22Rv1 (cell line): ENCODE data around the gene KRTAP12-3.

ENCODE experiments used
- H3K27ac ChIP-seq: fragments of 450-650 bp; 2 replicates; pipeline ENCODE4 v1.5.1; 2017
- ZFX ChIP-seq: fragments of 450-650 bp; IDR thresholded peaks from 2 replicates; pipeline ENCODE4 v1.6.1; 2017; ENCODE audit warnings: antibody characterized with exemption, borderline replicate concordance
- TF ChIP-seq, protein P1 (sequence below): fragments of 450-650 bp; IDR thresholded peaks from 2 replicates; pipeline ENCODE4 v1.5.1; 2017; ENCODE audit warnings: mild to moderate bottlenecking

Gene KRTAP12-3

GRCh38 chr21:44614161-44614631 is 43.5 kb upstream of the KRTAP12-3 start:
- TF ChIP-seq, protein P1, sequence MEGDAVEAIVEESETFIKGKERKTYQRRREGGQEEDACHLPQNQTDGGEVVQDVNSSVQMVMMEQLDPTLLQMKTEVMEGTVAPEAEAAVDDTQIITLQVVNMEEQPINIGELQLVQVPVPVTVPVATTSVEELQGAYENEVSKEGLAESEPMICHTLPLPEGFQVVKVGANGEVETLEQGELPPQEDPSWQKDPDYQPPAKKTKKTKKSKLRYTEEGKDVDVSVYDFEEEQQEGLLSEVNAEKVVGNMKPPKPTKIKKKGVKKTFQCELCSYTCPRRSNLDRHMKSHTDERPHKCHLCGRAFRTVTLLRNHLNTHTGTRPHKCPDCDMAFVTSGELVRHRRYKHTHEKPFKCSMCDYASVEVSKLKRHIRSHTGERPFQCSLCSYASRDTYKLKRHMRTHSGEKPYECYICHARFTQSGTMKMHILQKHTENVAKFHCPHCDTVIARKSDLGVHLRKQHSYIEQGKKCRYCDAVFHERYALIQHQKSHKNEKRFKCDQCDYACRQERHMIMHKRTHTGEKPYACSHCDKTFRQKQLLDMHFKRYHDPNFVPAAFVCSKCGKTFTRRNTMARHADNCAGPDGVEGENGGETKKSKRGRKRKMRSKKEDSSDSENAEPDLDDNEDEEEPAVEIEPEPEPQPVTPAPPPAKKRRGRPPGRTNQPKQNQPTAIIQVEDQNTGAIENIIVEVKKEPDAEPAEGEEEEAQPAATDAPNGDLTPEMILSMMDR: no peak
- no peak for TF ChIP-seq ZFX

DNA sequence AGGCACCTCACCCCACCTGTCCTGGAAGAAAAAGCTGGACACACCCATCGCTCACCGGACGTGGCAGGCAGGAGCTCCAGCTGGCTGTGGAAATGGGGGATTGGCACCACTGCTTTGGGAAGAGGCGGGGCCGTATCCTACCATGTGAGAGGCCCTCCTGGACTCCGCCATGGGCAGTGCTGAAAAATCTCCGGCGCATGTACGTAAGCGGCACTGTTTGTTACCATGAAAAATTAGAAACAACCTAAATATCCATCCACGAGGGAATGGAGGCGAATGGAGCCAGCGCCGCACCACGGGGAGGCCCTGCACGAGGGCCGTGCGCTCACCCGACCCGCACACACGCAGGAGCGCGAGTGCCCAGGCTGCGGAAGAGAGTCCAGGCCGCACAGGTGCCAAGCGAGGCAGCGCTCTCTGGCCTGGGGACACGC is 42.8 kb upstream of the KRTAP12-3 start:
- no peak for TF ChIP-seq ZFX
- TF ChIP-seq, protein P1: no peak
- H3K27ac ChIP-seq: no peak overlapping the region

More at GRCh38 chr21:44614161-44614631, 43.5 kb upstream of the KRTAP12-3 start:
- no peak overlapping the region for H3K27ac ChIP-seq

GRCh38 chr21:44615466-44615865 is 42.3 kb upstream of the KRTAP12-3 start:
- no peak overlapping the region for H3K27ac ChIP-seq
- TF ChIP-seq, protein P1: no peak
- no peak for TF ChIP-seq ZFX

- H3K27ac ChIP-seq: no peak overlapping the region
- TF ChIP-seq ZFX: no peak
- TF ChIP-seq, protein P1: no peak
Measured at GRCh38 chr21:44615911-44616590, 41.7 kb upstream of the KRTAP12-3 start.

DNA sequence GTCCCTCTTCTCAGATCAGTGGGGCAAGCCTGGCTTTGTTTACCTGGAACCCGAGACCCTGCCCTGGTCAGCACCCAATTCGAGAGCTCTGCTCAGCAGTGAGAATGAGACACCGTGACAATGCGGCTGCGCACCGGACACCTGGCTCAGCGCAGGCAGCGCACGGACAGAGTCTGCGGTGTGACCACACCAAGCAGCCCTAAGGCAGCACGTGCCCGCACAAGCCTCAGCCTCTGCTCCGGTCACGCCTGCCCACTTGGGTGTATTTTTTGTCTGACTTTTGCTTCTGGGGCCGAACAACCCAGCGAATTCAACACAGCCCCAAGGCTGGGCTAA is 41.2 kb upstream of the KRTAP12-3 start:
- TF ChIP-seq ZFX: no peak
- TF ChIP-seq, protein P1: no peak
- no peak overlapping the region for H3K27ac ChIP-seq

- TF ChIP-seq ZFX: no peak
- TF ChIP-seq, protein P1: no peak
- no peak overlapping the region for H3K27ac ChIP-seq
Measured at GRCh38 chr21:44617071-44617501, 40.6 kb upstream of the KRTAP12-3 start.

- no peak overlapping the region for H3K27ac ChIP-seq
- TF ChIP-seq, protein P1: no peak
- no peak for TF ChIP-seq ZFX
Measured at GRCh38 chr21:44618504-44618903, 39.2 kb upstream of the KRTAP12-3 start.
